Astrocyte (in vitro differentiated cells and primary cell): Measurements from ENCODE around the gene CUL4B. TPM values are rescaled to one million over a fixed set of nuclear protein-coding genes. Genes with fewer than 3 reads are reported as not detected.
"Not testable (repeated sequence)": the region's sequence is repeated elsewhere in the genome, so short reads cannot be mapped to it uniquely, and the experiment has no call there.

Source experiments
- DNase-seq: peaks from one replicate; pipeline ENCODE4 v3.0.0-alpha.2; 2010; ENCODE audit warnings: low read depth
- FAIRE-seq: peaks from 2 replicates; lab custom pipeline; 2011; peaks lifted over from hg19 to GRCh38; lab: Jason Lieb, UNC
- H2AFZ ChIP-seq: 2 replicates; pipeline ENCODE4 v1.6.0; 2012; ENCODE audit warnings: low read depth, low read length, inconsistent platforms
- H3K27ac ChIP-seq: 2 replicates; pipeline ENCODE4 v1.5.1; 2011; ENCODE audit warnings: low read depth, low read length, inconsistent platforms
- H3K27me3 ChIP-seq: 2 replicates; pipeline ENCODE4 v1.6.0; 2011; ENCODE audit warnings: low read length, inconsistent platforms; ENCODE audit not compliant: insufficient read depth
- H3K36me3 ChIP-seq: 2 replicates; pipeline ENCODE4 v1.5.1; 2011; ENCODE audit warnings: low read length, inconsistent platforms; ENCODE audit not compliant: insufficient read depth
- H3K4me1 ChIP-seq: 2 replicates; pipeline ENCODE4 v1.5.1; 2011; ENCODE audit warnings: low read length, inconsistent platforms; ENCODE audit not compliant: insufficient read depth
- H3K4me2 ChIP-seq: 2 replicates; pipeline ENCODE4 v1.6.0; 2012; ENCODE audit warnings: low read length, inconsistent platforms
- H3K4me3 ChIP-seq: 2 replicates; pipeline ENCODE4 v1.5.1; 2011; ENCODE audit warnings: low read depth, mild to moderate bottlenecking, low read length, inconsistent platforms; ENCODE audit not compliant: insufficient read depth
- H3K79me2 ChIP-seq: 2 replicates; pipeline ENCODE4 v1.6.0; 2012; ENCODE audit warnings: mild to moderate bottlenecking, low read length, inconsistent platforms; ENCODE audit not compliant: insufficient read depth
- H3K9ac ChIP-seq: 2 replicates; pipeline ENCODE4 v1.6.0; 2012; ENCODE audit warnings: mild to moderate bottlenecking, low read length, inconsistent platforms
- H3K9me3 ChIP-seq: 2 replicates; pipeline ENCODE4 v1.5.1; 2012; ENCODE audit warnings: low read depth, mild to moderate bottlenecking, low read length, inconsistent platforms; ENCODE audit not compliant: insufficient read depth
- H4K20me1 ChIP-seq: 2 replicates; pipeline ENCODE4 v1.6.0; 2012; ENCODE audit warnings: low read length, inconsistent platforms; ENCODE audit not compliant: insufficient read depth
- H3K27ac Mint-ChIP-seq: one replicate; pipeline ENCODE4 v1.8.0; 2021; ENCODE audit warnings: mild to moderate bottlenecking, mixed read lengths; ENCODE audit not compliant: unreplicated experiment
- H3K27me3 Mint-ChIP-seq: one replicate; pipeline ENCODE4 v1.8.0; 2021; ENCODE audit warnings: low read depth, mixed read lengths; ENCODE audit not compliant: unreplicated experiment
- H3K36me3 Mint-ChIP-seq: one replicate; pipeline ENCODE4 v1.8.0; 2021; ENCODE audit warnings: low read depth, mixed read lengths; ENCODE audit not compliant: unreplicated experiment
- H3K4me1 Mint-ChIP-seq: one replicate; pipeline ENCODE4 v1.8.0; 2021; ENCODE audit warnings: low read depth, mixed read lengths; ENCODE audit not compliant: unreplicated experiment
- H3K4me3 Mint-ChIP-seq: one replicate; pipeline ENCODE4 v1.8.0; 2021; ENCODE audit warnings: mild to moderate bottlenecking, moderate library complexity, mixed read lengths; ENCODE audit not compliant: unreplicated experiment
- H3K9me3 Mint-ChIP-seq: one replicate; pipeline ENCODE4 v1.8.0; 2021; ENCODE audit warnings: mild to moderate bottlenecking, mixed read lengths; ENCODE audit not compliant: unreplicated experiment
- CTCF ChIP-seq: IDR thresholded peaks from 2 replicates; pipeline ENCODE4 v1.5.1; 2011; ENCODE audit warnings: low read depth, mild to moderate bottlenecking, inconsistent platforms, low read length, moderate library complexity; ENCODE audit not compliant: insufficient read depth
- EZH2 ChIP-seq: IDR thresholded peaks from 2 replicates; pipeline ENCODE4 v1.6.1; 2012; ENCODE audit warnings: mild to moderate bottlenecking, low read length, inconsistent platforms; ENCODE audit not compliant: insufficient read depth
- total RNA-seq: library from RNA; stranded (reverse); gene quantifications from 2 replicates; pipeline ENCODE4 v1.2.1, GENCODE V29; 2021

CUL4B gene
- total RNA-seq, 1 donor from 2014 or later: 102 TPM

DNA sequence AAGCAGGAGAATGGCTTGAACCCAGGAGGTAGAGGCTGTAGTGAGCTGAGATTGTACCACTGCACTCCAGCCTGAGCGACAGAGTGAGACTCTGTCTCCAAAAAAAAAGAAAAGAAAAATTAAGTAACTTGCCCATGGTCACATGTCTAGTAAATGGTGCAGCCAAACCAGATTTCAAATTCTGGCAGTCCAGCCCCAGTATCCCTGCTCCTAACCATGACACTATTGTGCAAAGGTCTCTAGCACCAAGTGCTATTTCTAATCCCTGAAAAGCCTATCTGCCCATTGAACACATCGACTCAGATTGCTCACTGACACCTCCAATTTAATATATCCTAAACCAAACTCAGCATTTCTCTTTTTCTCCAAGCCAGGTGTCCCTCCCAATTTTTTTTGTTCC lies 84.0 kb downstream of the CUL4B start:
- Histone ChIP-seq H3K27me3 (no peaks in the 10 kb centered on the region), H3K4me1 (no peaks in the 10 kb centered on the region), H3K9me3 (no peaks in the 10 kb centered on the region), H4K20me1 (no peaks in the 10 kb centered on the region), H3K9ac (no peak overlapping the region), H3K27ac (no peak overlapping the region), H3K79me2 (no peaks in the 10 kb centered on the region), H2AFZ (no peak overlapping the region), H3K4me2 (no peak overlapping the region), H3K4me3 (no peak overlapping the region), H3K36me3 (no peaks in the 10 kb centered on the region)
- DNase-seq (no peak), FAIRE-seq (no peak)
- Mint-ChIP-seq H3K4me1 (no peaks in the 10 kb centered on the region), H3K9me3 (no peaks in the 10 kb centered on the region), H3K27ac (no peak overlapping the region), H3K36me3 (no peaks in the 10 kb centered on the region), H3K27me3 (no peaks in the 10 kb centered on the region), H3K4me3 (peak overlapping the region; percentile 34)
- TF ChIP-seq EZH2 (no peak), CTCF (no peak)

GRCh38 chrX:120475447-120475846 lies 85.3 kb downstream of the CUL4B start:
- not testable (repeated sequence) for H3K36me3 ChIP-seq, H3K4me1 Mint-ChIP-seq, H3K4me1 ChIP-seq, H3K9me3 ChIP-seq, H3K4me3 ChIP-seq, H3K27ac ChIP-seq, H2AFZ ChIP-seq, H3K4me2 ChIP-seq, H3K9me3 Mint-ChIP-seq, DNase-seq, H3K27me3 ChIP-seq, H3K4me3 Mint-ChIP-seq, H3K36me3 Mint-ChIP-seq, H4K20me1 ChIP-seq, H3K79me2 ChIP-seq, H3K9ac ChIP-seq, H3K27ac Mint-ChIP-seq, H3K27me3 Mint-ChIP-seq
- peak; percentile 29 for TF ChIP-seq CTCF
- peak; percentile 63 for FAIRE-seq

Other genes starting within 250 kb of the CUL4B start
- 1.7 and 4.6 TPM in 2 replicates for gene TMEM255A, start 249.5 kb downstream of the CUL4B start, total RNA-seq
- gene ATP1B4, start 198.9 kb downstream of the CUL4B start, total RNA-seq: not detected in 2 replicates
- 146 and 161 TPM in 2 replicates for gene LAMP2, start 91.7 kb downstream of the CUL4B start, total RNA-seq
- 36.0 and 36.7 TPM in 2 replicates for gene MCTS1, start 43.1 kb upstream of the CUL4B start, total RNA-seq
- gene C1GALT1C1, start 69.1 kb upstream of the CUL4B start, total RNA-seq: 12.7 and 12.8 TPM in 2 replicates